NB4 (cell line): ENCODE data around the gene USP17L13.
"Not testable (repeated sequence)": the region's sequence is repeated elsewhere in the genome, so short reads cannot be mapped to it uniquely, and the experiment has no call there.

ENCODE experiments used
- DNase-seq: peaks from one replicate; pipeline ENCODE4 v3.0.0; 2010; ENCODE audit warnings: low read depth
- H3K4me3 ChIP-seq: one replicate; pipeline ENCODE4 v1.5.1; 2011; ENCODE audit warnings: mild to moderate bottlenecking, low read depth, low read length, moderate library complexity

USP17L13 gene, protein sequence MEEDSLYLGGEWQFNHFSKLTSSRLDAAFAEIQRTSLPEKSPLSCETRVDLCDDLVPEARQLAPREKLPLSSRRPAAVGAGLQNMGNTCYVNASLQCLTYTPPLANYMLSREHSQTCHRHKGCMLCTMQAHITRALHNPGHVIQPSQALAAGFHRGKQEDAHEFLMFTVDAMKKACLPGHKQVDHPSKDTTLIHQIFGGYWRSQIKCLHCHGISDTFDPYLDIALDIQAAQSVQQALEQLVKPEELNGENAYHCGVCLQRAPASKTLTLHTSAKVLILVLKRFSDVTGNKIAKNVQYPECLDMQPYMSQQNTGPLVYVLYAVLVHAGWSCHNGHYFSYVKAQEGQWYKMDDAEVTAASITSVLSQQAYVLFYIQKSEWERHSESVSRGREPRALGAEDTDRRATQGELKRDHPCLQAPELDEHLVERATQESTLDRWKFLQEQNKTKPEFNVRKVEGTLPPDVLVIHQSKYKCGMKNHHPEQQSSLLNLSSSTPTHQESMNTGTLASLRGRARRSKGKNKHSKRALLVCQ

GRCh38 chr4:9224596-9224995, at the start of gene USP17L13:
TSS of gene USP17L13 (plus strand) at chr4:9224896. CDS start at chr4:9224896, 0 bp downstream.
- not testable (repeated sequence) for H3K4me3 ChIP-seq, DNase-seq

DNA sequence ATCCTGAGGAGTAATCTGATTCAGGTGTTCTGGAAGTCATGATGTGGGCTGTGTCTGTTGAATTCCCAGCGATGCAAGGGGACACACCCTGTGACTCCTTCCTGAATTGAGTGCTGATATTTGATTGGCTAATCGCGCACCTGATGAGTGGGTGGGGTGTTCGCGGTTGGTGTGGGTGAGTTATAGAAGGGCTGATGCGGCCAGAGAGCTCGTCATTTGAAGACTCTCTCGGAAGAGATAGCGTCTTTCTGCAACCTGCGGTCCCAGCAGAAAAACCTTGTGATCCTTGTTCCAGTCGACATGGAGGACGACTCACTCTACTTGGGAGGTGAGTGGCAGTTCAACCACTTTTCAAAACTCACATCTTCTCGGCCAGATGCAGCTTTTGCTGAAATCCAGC, 14.3 kb upstream of the USP17L13 start, which contains the start of gene USP17L10:
TSS of gene USP17L10 (plus strand) at position 301 of the 400 bp plus-strand sequence. CDS start at position 301, 0 bp downstream.
- DNase-seq, H3K4me3 ChIP-seq: not testable (repeated sequence)

- not testable (repeated sequence) for H3K4me3 ChIP-seq, DNase-seq
Measured at GRCh38 chr4:9214701-9215100, 10.0 kb upstream of the USP17L13 start.

GRCh38 chr4:9215105-9215504, 9.6 kb upstream of the USP17L13 start, which contains the start of gene USP17L11:
TSS of gene USP17L11 (plus strand) at chr4:9215405. CDS start at chr4:9215405, 0 bp downstream.
- not testable (repeated sequence) for DNase-seq, H3K4me3 ChIP-seq

GRCh38 chr4:9219852-9220251, 4.8 kb upstream of the USP17L13 start, which contains the start of gene USP17L12:
TSS of gene USP17L12 (plus strand) at chr4:9220152. CDS start at chr4:9220152, 0 bp downstream.
- DNase-seq, H3K4me3 ChIP-seq: not testable (repeated sequence)

DNA sequence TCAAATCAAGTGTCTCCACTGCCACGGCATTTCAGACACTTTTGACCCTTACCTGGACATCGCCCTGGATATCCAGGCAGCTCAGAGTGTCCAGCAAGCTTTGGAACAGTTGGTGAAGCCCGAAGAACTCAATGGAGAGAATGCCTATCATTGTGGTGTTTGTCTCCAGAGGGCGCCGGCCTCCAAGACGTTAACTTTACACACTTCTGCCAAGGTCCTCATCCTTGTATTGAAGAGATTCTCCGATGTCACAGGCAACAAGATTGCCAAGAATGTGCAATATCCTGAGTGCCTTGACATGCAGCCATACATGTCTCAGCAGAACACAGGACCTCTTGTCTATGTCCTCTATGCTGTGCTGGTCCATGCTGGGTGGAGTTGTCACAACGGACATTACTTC, 5.6 kb downstream of the USP17L13 start:
- not testable (repeated sequence) for DNase-seq, H3K4me3 ChIP-seq

DNA sequence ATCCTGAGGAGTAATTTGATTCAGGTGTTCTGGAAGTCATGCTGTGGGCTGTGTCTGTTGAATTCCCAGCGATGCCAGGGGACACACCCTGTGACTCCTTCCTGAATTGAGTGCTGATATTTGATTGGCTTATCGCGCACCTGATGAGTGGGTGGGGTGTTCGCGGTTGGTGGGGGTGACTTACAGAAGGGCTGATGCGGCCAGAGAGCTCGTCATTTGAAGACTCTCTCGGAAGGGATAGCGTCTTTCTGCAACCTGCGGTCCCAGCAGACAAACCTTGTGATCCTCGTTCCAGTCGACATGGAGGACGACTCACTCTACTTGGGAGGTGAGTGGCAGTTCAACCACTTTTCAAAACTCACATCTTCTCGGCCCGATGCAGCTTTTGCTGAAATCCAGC, 9.4 kb downstream of the USP17L13 start, which contains the start of gene USP17L15:
TSS of gene USP17L15 (plus strand) at position 301 of the 400 bp plus-strand sequence. CDS start at position 301, 0 bp downstream.
- not testable (repeated sequence) for H3K4me3 ChIP-seq, DNase-seq

DNA sequence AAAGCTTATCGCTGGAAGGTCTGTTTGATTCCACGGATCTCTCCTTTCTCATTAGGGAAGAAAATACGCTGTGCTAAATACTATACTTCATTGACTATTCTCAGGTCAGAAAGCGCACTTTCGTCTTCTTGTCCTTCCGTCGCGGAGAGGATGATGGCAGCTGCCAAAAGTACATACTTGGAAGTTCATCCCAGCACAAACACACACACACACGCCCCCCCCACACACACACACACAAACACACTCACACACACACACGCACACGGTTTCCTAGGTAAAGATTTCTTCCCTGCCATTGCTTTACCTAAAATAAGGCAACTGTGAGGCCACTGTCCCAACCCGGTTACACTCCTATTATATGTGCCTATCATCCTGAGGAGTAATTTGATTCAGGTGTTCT, 13.8 kb downstream of the USP17L13 start:
- DNase-seq = peak; percentile 1
- H3K4me3 ChIP-seq = not testable (repeated sequence)

- DNase-seq, H3K4me3 ChIP-seq: not testable (repeated sequence)
Measured at GRCh38 chr4:9243579-9243978, 18.9 kb downstream of the USP17L13 start, which contains the start of gene USP17L17. TSS of gene USP17L17 (plus strand) at chr4:9243879. CDS start at chr4:9243879, 0 bp downstream.

DNA sequence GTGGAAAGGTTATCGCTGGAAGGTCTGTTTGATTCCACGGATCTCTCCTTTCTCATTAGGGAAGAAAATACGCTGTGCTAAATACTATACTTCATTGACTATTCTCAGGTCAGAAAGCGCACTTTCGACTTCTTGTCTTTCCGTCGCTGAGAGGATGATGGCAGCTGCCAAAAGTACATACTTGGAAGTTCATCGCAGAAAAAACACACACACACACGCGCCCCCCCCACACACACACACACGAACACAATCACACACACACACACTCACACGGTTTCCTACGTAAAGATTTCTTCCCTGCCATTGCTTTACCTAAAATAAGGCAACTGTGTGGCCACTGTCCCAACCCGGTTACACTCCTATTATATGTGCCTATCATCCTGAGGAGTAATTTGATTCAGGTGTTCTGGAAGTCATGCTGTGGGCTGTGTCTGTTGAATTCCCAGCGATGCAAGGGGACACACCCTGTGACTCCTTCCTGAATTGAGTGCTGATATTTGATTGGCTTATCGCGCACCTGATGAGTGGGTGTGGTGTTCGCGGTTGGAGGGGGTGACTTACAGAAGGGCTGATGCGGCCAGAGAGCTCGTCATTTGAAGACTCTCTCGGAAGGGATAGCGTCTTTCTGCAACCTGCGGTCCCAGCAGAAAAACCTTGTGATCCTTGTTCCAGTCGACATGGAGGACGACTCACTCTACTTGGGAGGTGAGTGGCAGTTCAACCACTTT, 23.4 kb downstream of the USP17L13 start, which contains the start of gene USP17L18:
TSS of gene USP17L18 (plus strand) at position 678 of the 728 bp plus-strand sequence. CDS start at position 678, 0 bp downstream.
- DNase-seq = peak; percentile 1
- not testable (repeated sequence) for H3K4me3 ChIP-seq

- H3K4me3 ChIP-seq, DNase-seq: not testable (repeated sequence)
Measured at GRCh38 chr4:9253078-9253477, 28.4 kb downstream of the USP17L13 start, which contains the start of gene USP17L19. TSS of gene USP17L19 (plus strand) at chr4:9253378. CDS start at chr4:9253378, 0 bp downstream.

DNA sequence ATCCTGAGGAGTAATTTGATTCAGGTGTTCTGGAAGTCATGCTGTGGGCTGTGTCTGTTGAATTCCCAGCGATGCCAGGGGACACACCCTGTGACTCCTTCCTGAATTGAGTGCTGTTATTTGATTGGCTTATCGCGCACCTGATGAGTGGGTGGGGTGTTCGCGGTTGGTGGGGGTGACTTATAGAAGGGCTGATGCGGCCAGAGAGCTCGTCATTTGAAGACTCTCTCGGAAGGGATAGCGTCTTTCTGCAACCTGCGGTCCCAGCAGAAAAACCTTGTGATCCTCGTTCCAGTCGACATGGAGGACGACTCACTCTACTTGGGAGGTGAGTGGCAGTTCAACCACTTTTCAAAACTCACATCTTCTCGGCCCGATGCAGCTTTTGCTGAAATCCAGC, 33.1 kb downstream of the USP17L13 start, which contains the start of gene USP17L20:
TSS of gene USP17L20 (plus strand) at position 301 of the 400 bp plus-strand sequence. CDS start at position 301, 0 bp downstream.
- not testable (repeated sequence) for DNase-seq, H3K4me3 ChIP-seq

GRCh38 chr4:9262572-9262971, 37.9 kb downstream of the USP17L13 start, which contains the start of gene USP17L21:
TSS of gene USP17L21 (plus strand) at chr4:9262872. CDS start at chr4:9262872, 0 bp downstream.
- DNase-seq, H3K4me3 ChIP-seq: not testable (repeated sequence)

- H3K4me3 ChIP-seq, DNase-seq: not testable (repeated sequence)
Measured at GRCh38 chr4:9267319-9267718, 42.6 kb downstream of the USP17L13 start, which contains the start of gene USP17L22. TSS of gene USP17L22 (plus strand) at chr4:9267619. CDS start at chr4:9267619, 0 bp downstream.

- not testable (repeated sequence) for DNase-seq, H3K4me3 ChIP-seq
Measured at GRCh38 chr4:9271719-9272118, 47.0 kb downstream of the USP17L13 start.
